Stimulated activated CD4-positive, alpha-beta T cell treated with anti-CD3 and anti-CD28 coated beads, Interleukin-1b, Interleukin-23, amount 100 ng/mL, for 24 hours (primary cell): Measurements from ENCODE around the gene QSOX2.

Experiments used
- DNase-seq, 4 experiments: peaks; one replicate each; pipeline ENCODE4 v3.0.0-alpha.2; 2020; ENCODE audit warnings: low read depth in 4 of 4, low spot score in 1 of 4

Gene QSOX2

DNA sequence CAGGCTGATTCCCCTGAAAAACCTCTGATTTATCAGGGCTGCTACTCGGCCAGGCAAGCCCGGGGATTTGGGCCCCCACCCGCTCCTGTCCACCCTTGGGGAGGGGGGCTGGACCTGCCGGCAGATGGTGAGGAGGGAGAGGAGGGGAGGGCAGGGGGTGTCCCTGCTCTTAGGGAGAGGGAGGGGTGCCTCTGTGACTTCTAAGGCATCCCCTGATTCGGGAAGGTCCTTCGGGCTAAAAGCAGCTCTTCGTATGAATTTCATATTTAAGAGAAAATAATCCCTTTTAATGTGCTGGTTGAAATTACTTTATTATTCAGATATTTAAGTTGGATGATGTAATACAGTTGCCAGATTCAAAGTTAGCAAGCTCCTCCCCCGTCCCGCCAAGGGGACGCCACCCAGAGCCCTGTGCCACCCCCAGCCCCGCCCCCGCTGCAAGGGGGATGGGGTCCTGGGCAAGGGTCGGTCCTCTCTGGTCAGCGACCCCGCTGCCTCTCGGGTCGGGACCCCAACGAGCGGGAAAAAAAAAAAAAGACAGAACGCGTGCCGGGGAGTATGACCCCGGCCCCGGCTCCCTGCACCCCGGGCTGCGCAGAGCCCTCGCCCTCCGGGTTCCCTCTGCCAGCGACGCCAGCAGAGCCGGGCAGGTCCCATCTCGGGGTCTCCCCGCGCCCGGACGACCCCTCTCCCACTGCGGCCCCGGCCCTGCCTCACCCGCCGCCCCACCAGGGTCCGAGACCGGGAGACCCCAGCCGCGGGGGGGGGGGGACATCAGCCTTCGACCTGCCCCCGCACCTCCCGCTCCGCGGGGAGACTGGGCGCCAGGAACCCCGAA lies 53.1 kb downstream of the QSOX2 start:
- no peak for DNase-seq

DNA sequence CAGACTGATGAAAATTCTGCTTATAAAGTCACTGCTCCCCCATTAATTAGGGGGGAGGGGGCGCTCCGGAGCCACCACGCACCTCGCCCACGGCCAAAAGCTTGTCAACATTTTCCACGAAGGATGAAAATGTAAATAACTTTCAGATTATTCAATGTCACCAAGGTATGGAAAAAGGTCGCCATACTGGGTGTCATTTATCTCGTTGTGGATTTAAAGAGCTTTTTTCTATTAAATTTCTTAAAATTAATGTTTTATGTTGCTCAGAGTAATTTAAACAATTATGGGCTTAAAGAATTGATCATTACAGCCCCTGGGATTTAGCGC lies 53.7 kb downstream of the QSOX2 start:
- DNase-seq, result no peak

DNA sequence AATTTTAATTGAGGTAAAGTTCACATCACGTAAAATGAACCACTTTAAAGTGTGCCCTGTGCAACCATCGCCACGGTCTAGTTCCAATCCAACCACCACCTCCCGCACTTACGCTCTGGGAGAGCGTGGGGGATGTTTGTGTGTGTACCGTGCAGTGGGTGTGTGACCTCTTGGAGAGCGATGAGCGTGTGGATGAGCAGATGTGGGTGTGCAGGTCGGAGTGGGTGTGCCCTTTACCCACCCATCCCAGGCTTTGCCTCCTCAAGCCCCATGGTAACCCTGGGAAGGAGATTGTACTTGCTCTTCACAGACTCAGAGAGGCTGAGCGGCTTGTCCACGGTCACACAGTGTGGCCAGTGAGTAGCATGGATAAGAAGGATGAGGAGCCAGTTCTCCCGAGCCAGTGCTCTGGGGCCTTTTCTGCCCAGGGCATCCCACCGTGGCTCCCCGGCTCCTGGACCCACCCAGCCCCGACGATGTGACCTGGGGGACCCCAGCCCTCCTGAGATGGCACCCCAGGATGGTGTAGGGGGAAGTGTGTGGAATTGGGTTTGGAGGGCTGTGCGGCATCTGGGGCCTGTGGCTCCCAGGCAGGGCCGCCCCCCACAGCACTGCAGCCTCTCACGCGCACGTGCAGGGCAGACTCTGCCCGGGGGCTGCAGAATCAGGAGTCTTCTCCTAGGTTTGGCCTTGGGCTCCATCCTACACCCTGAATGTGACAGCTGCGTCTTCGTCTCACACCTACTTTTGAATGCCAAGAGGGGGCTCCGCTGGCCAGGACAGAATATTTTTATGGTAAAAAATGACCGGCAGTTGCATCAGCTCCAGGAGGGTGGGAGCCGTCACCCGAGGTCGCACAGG lies 54.3 kb downstream of the QSOX2 start:
- no peak for DNase-seq

DNA sequence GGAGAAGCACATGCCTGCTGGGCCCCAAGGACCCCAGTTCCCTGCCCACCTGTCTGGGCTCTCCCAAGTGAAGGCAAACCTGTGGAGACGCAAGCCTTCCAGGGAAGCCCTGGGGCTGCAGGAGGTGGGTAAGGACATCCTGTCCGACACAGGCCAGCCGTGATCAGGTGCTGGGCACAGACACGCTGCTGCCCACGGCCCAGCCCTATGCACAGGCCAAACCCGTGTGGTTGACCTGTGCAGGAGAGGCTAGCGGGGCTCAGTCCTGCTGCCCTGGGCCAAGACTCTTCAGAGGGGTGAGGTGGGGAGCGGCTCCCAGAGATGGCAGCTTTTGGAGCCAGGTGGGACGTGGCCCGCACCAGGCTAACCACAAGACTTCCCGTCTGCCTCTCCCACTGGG lies 55.0 kb downstream of the QSOX2 start:
- no peak for DNase-seq

DNA sequence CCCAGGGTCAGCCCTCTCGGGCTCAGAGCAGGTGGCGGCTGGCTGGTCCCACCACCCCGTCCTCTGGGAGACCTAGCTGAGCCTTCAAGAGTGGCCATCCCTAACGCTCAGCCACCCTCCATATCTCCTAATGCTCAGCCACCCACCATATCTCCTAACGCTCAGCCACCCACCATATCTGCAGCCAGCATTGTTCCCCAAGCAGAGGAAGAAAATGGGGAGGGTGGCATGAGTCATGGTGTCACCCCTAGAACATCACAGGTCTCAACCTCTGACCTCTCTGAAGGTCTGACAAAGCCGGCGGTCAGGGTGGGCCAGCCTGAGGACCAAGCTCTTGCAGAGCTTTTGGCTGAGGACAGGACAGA lies 55.4 kb downstream of the QSOX2 start:
- no peak for DNase-seq

DNA sequence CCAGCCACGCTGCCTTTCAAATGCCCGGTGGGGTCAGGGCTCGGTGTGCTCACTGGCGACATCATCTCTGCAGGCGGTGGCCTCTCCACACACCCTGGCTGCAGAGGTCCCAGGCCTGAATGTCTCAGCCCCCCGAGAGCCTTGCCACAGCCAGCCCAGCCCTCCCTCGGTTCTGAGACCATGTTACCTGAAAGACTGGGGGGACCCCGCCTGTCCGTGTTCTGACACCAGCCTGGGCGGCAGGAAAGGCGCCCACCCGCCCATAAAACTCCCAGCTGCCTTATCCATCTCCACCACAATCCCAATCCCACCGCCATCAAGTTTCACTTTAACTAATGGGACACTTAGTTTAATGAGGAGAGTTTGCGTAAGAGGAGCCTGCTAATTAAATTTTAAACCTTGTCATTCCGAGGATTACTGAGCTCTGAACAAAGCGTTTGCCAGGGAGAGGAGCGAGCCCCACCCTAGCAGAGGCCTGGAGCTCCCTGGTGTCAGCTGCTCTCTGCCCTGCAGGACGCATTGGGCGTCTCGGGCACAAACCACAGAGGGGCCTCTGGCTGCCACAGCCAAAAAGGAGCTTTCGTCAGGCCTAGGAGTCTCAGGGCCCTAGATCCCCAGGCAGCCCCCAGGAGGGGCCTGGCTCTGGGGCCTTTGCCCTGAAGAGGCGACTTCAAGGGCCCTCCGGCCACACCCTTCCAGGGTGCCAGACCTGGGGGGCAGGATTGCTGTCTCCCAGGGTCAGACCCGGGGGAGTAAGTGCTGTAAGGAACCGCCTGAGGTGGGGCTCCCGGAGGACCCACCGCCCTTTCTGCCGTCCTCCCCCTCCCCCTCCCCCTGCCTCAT lies 56.0 kb downstream of the QSOX2 start:
- DNase-seq, result no peak

DNA sequence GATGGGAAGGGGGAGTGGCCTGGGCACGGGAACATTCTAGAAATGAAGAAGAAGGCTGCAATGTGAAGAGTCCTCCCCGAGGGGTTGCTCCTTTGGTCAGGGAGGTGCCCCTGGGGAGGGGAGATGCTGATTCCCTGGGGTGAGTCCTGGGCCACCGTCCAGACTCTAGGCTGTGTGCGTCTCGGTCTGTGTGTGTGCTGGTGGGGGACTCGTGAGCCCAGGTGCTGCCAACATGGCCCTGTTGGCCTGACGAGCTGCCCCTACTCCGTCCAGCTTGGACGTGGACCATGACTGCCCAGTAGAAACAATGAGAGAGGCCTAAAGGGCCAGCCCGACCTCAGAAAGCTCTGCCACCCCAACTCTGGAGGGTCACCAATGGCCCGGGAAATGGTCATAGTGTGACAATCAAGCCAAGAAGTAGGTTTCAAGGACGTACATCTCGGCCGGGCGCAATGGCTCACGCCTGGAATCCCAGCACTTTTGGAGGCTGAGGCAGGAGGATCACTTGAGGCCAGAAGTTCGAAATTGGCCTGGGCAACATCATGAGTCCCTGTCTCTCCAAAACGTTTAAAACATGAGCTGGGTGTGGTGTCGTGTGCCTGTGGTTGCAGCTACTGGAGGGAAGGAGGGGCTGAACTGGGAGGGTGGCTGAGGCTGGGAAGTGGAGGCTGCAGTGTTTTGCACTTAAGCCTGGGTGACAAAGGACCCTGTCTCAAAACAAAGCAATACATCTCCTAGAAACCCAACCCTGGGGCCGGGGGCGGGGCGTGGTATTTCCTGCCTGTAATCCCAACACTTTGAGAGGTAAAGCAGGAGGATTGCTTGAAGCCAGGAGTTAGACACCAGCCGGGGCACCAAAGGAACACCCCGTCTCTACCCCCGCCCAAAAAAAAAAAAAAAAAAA lies 57.7 kb downstream of the QSOX2 start:
- no peak for DNase-seq

DNA sequence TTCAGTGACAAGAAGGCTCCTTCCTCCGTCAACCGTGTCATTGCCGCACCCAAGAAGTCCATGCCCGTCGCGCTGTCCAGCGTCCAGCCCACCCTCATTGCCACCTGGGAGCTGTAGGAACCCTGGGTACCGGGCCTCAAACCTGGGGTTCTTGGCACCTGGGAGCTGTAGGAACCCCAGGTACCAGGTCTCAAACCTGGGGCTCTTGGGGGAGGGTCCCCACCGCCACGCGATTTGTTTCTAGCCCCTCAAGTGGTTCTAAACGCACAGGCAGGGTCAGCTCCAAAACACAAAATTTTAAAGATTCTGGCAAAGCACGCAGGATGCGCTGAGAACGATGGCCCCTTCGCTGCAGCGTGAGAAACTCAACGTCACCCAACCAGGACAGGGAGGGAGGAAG lies 58.4 kb downstream of the QSOX2 start:
- DNase-seq, result no peak

DNA sequence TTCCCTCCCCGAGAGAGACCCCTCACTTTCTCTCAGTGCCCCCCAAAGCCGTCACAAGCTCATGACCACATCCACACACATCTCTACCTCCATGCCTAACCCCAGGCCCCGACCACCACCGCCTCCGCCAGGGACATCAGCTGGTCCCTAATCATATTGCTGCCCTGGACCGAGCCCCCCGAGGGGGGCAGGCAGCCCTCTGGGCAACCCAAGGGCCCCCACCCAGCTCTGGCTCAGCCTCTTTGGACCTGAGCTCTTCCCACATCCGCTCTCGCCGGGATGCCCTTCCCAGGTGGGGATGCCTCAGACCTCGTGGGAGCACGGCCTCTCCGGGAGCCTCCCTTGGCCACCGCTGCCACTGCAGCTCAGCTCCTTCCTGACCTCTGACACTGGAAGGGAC lies 59.2 kb downstream of the QSOX2 start:
- DNase-seq, result no peak

DNA sequence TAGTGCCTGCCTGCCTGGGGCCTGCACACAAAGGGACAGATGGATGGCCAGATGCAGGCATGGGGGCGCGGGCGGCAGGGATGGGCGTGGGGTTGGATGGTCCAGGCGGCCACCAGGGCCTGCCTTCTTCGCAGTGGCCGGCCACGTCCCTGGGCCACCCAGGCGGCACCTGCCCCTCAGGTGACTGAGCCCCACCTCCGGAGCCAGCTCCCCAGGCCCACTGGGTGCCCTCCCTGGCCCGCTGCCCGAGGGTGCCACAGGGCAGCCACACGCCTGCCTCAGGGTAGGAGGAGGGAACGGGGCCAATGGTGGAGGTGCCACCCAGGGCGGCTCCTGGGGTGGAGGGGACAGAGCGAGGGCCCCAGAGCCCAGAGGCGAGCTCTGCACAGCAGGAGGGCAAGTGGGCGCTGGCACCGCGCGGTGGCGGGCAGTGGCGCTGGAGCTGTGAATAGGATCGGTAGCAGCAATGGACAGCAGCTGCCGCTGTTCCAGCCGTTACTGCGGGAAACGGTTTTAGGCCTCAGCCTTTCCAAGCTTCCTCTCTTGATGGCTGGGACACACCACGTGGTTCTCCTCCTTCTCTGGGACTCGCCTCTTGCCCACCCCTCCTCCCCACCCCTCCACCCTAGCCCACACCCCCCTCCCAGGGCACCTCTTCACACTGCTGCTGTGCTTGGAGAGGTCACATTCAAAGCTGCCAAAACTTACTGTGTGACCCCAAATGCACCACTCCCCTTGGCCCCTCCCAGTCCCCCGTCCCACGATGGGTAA lies 59.8 kb downstream of the QSOX2 start:
- DNase-seq, result no peak

DNA sequence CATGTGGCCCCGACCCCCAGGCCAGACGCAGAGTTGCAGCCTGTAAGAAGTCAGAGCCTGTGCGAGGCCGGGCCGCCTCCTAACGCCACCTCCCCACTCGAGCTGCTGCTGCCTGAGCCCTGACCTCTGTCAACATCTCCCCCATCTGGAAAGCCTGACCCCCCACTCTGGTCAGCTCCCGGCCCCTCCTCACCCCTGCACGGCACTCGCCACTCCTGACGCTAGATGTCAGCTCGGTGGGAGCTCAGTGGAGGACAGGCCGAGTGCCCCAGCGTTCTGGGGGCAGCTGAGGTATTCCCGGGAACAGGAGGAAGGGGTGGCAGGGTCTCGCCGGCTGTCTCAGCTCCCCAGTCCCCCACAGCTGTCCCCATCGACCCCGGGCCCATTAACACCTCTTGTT lies 60.5 kb downstream of the QSOX2 start:
- DNase-seq, result no peak

DNA sequence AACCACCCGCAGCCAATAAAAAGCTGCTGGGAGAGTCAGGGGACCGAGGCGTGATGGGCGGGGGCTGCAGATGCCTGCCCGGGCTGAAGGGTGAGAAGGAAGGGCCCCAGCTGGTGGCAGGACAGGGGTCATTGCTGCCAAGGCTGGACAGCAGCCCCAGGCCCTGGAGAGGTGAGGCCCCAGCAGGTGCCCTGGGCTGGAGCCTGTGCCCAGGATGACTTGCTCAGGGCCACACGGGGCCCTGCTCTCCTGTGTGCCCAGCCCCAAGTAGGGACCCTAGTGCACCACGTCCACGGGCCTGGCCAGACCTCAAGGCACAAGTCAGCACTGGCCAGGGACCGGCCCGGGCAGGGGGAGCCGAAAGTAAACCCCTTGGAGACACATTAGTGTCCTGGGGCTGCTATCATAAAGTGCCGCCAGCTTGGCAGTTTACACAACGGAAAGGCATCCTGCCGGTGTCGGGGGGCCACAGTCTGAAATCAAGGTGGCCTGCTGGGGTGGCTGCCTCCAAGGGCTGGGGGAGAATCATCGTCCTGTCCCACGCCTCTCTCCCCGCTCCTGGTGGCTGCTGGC lies 62.7 kb downstream of the QSOX2 start:
- no peak for DNase-seq

DNA sequence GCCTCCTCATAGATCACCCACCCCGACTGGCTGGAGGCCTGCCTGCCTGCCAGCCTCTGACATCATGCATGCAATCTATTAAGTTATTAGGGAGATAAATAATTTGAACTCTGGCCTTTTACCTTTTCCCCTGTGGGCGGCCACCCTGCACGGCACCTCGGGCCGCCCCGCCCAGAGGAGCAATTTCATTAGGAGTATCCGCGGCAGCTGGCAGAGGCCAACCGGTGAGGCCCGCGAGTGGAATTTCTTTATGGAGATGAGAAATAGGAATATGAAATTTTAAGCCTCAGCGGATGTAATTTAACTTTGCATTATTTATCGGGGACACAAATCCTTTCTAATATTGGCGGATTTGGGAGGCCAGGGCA lies 63.2 kb downstream of the QSOX2 start:
- DNase-seq, result no peak

DNA sequence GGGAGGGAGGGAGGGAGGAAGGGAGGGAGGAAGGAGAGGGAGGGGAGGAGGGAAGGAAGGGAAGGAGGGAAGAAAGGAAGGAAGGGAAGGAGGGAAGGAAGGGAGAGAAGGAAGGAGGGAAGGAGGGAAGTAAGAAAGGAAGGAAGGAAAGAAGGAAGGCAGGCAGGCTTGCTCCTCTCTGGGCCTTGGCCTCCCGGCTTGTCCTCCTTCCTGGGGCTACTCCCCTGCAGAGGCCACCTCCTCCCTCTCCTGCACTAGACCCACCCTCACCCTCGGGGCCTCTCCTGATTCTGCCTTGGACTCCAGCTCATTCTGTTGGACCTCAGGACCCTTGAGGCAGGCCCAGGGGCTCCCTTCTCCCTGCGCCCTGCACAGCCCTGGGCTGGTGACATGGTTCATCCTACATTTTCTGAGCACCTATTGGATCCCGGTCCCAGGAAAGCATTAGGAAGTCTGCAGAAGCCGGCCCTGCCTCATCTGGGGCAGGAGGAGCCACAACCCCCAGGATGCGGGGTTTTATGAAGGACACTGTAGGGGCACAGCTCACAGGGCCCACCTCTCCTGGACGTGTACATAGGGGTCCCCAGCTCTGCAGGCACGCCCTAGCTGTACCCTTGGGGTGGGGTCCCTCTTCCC lies 63.7 kb downstream of the QSOX2 start:
- no peak for DNase-seq

DNA sequence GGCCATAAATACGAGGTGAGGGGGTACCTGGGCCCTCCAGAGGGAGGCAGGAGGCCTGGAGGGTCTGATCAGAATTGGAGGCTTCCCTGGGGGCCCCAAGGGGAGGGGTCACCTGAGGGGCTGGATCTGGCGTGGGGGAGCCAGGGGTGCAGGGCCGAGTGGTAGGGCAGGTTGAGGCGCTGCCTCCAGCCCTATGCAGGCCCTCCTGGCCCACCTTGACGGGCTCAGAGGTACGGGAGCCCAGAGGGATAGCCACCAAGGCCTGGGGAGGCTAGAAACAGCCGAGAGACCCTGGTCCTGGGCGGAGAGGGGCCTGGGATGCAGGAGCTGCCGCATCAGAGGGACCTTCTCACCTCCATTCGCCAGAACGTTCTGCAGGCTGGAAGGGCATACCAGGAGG lies 65.0 kb downstream of the QSOX2 start:
- no peak for DNase-seq

DNA sequence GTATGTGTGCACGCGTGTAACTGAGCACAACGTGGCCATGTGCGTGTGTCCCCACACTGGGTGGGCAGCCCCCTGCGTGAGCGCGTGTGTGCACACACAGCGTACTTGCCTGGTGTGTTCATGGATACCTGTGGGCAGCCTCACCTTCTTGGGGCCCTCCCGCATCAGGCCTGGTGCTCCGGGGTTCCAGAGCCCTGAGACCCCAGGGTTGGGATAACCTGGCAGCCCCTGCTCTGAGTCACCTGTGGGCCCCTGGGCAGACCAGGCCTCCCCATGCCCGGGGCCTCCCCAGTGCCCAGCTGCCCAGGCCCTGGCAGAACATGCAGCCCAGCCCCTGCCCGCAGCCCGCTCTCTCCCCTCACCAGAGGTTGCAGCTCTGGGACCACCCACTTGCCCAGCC lies 65.9 kb downstream of the QSOX2 start:
- no peak for DNase-seq

DNA sequence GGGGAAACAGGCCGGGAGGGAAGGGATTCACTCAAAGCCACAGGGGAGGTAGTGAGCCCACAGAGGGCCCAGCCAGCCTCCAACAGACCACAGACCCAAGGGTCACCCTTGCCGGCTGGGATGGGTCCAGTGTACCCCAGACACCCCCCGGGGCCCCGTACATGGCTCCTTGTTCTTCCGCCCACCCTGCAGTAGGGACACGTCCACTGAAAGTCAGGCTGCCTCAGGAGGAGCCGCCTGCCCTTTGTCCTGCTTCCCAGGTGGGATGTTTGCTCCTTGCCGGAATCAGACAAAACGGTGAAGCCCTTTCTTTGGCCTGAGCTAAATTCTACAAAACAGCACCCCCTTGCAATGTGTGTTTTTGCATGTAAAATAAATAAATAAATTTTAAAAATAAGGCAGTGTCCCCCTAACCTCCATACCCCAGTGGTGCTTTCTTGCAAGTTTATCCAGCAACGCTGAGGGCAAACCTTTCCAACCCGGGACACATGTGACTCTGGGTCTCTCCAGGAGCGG lies 66.5 kb downstream of the QSOX2 start:
- DNase-seq, result no peak

DNA sequence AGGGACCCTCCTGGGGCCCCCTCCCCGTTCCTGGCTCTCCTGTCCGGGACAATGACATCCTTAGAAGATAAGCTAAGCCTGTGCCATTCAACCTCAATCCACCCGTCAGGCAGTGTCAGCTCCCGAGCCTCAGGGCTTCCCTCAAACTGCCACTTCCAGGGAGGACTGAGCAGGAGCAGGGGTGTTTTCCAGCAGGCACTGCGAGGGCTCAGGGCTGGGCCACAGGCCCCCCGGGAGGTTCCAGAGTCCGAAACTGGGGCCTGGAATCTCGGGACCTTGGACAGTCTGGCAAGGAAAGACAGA lies 66.9 kb downstream of the QSOX2 start:
- no peak for DNase-seq

DNA sequence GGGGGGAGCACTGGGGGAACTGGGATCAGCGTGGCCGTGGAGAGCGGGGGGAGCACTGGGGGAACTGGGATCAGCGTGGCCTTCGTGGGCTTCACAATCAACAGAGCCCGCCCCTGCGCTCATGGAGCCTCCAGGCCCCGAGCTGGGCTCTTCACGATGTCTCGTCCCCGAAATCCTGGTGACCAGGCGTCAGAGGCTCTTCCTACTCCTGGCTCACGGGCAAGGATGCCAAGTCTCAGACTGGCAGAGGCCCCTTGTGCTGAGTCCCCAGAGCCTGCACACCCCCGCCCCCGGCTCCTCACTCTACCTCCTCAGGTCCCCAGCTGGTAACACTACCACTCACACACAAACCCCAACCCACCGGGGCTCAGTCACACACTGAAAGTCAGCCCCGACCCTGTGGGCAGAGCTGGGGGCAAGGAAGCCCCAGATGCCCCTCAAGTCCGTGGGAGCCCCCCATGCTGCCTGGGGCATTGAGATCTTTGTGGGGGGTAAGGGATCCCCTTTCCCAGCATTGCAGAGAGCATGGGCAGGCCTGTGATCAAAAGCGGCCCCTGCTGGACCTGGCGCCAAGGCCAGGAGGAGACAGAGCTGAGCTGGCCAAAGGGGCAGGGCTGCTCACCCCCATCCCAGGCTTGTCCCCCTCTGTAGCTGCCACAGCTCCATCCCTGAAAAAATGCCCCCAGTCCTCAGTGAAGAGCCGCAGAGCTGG lies 67.4 kb downstream of the QSOX2 start:
- DNase-seq, result no peak
